Calu3 (cell line): Measurements from ENCODE around the gene NR1H2. TPM values are rescaled to one million over a fixed set of nuclear protein-coding genes. Genes with fewer than 3 reads are reported as not detected.

Experiments used
- Bru-seq: library from RNA; stranded (reverse); fragments of 400-500 nt; gene quantifications from one replicate; lab custom pipeline; 2021; lab: Mats Ljungman, UMichigan
- BruChase-seq, 2 experiments: library from RNA; stranded (reverse); fragments of 400-500 nt; gene quantifications; one replicate each; lab custom pipeline; 2021; lab: Mats Ljungman, UMichigan
- BruUV-seq: library from RNA; stranded (reverse); fragments of 400-500 nt; replicated peaks from 2 replicates; lab custom pipeline; 2021; lab: Mats Ljungman, UMichigan
- CTCF ChIA-PET: fragments of 300-600 bp; sonication (Branson Sonifier 250); formaldehyde crosslinking; loops from one replicate; lab custom pipeline; 2022; ENCODE audit warnings: antibody characterized with exemption; lab: Charles Lee
- DNase-seq: peaks from one replicate; pipeline ENCODE4 v3.0.0; 2022
- H3K27ac Mint-ChIP-seq: one replicate; pipeline ENCODE4 v1.8.0; 2022; ENCODE audit warnings: mixed read lengths; ENCODE audit not compliant: unreplicated experiment
- H3K27me3 Mint-ChIP-seq: one replicate; pipeline ENCODE4 v1.8.0; 2022; ENCODE audit warnings: mixed read lengths; ENCODE audit not compliant: unreplicated experiment
- H3K36me3 Mint-ChIP-seq: one replicate; pipeline ENCODE4 v1.8.0; 2022; ENCODE audit warnings: mild to moderate bottlenecking, moderate library complexity, mixed read lengths; ENCODE audit not compliant: insufficient read depth, unreplicated experiment
- H3K4me1 Mint-ChIP-seq: one replicate; pipeline ENCODE4 v1.8.0; 2022; ENCODE audit warnings: mild to moderate bottlenecking, low read depth, mixed read lengths; ENCODE audit not compliant: unreplicated experiment
- H3K4me3 Mint-ChIP-seq: one replicate; pipeline ENCODE4 v1.8.0; 2022; ENCODE audit warnings: mild to moderate bottlenecking, low read depth, moderate library complexity, mixed read lengths; ENCODE audit not compliant: unreplicated experiment
- H3K9me3 Mint-ChIP-seq: one replicate; pipeline ENCODE4 v1.8.0; 2022; ENCODE audit warnings: low read depth, mixed read lengths; ENCODE audit not compliant: unreplicated experiment
- intact Hi-C: fragments of 100-400 bp; cut with micrococcal nuclease; formaldehyde crosslinking; loops from one replicate; pipeline ENCODE4 v1.10.0; 2022; ENCODE audit not compliant: unreplicated experiment
- long read RNA-seq: library from polyadenylated mRNA; stranded (forward); transcript quantifications from one replicate; pipeline ENCODE4 v2.0.0, GENCODE V29; 2022
- total RNA-seq: library from RNA; stranded (reverse); gene quantifications from 2 replicates; pipeline ENCODE4 v1.2.3, GENCODE V29; 2022
- TF ChIP-seq, protein P1 (sequence below): fragments of 200-600 bp; IDR thresholded peaks from one replicate; pipeline ENCODE4 v1.8.0; 2022; ENCODE audit warnings: antibody characterized with exemption; ENCODE audit not compliant: unreplicated experiment

The NR1H2 gene
- 72.7 and 77.5 TPM in 2 replicates for total RNA-seq
- percentile 72 among the genes with signal in this experiment for Bru-seq, nascent RNA
- BruChase-seq, experiment 1, labeled RNA remaining after a 6-hour chase: percentile 91 among the genes with signal in this experiment
- BruChase-seq, experiment 2, labeled RNA remaining after a 2-hour chase: percentile 85 among the genes with signal in this experiment
- long read RNA-seq, transcript NR1H2-201 (10 exons, 1,998 nt): major isoform, 136 of 172 reads
- long read RNA-seq, partial matches to known transcripts: 12 of 172 reads
- long read RNA-seq, other reads (novel, unspliced or antisense): 22 of 172 reads

DNA sequence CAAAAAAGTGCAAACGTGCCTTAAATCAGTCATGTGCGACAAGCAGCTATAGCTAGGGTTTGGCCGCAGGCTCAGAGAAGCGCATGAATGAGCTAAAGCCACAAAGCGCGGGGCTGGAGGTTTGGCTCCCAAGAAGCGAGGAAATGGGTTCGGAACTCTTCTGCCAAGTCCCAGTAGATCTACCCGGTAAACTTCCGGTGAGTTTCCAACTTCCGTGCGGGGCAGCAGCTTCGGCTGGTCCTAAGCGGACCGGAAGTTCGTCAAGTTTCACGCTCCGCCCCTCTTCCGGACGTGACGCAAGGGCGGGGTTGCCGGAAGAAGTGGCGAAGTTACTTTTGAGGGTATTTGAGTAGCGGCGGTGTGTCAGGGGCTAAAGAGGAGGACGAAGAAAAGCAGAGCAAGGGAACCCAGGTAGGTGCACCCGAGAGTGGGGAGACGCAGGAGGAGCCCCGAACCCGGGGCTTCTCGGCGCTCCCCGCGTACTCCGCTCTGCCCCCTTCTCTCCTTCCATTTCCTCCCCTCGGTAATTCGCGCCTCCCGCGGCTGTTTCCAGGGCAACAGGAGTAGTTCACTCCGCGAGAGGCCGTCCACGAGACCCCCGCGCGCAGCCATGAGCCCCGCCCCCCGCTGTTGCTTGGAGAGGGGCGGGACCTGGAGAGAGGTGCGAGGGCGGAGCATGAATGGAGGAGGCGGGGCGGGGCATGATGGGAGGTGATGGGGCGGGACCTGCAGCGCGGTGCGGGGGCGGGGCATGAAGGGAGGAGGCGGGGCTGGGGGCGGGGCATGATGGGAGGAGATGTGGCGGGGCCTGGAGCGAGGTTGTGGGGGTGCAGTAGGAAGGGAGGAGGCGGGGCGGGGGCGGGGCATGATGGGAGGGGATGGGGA lies at the start of gene NR1H2:
TSS of gene NR1H2 (plus strand) at position 292 of the 885 bp plus-strand sequence. CDS start 1,149 bp downstream, outside the sequence.
- Mint-ChIP-seq H3K4me3 (peak within 1 kb of the TSS; percentile 93), H3K9me3 (no peaks in the 10 kb centered on the region), H3K27ac (peak within 1 kb of the TSS; percentile 99), H3K27me3 (no peaks in the 10 kb centered on the region), H3K36me3 (peaks cover 46% of the 10 kb centered on the region), H3K4me1 (peaks cover 15% of the 10 kb centered on the region)
- peak; percentile 97 for DNase-seq
- TSS peak; percentile 87 for BruUV-seq
- TF ChIP-seq, protein P1, sequence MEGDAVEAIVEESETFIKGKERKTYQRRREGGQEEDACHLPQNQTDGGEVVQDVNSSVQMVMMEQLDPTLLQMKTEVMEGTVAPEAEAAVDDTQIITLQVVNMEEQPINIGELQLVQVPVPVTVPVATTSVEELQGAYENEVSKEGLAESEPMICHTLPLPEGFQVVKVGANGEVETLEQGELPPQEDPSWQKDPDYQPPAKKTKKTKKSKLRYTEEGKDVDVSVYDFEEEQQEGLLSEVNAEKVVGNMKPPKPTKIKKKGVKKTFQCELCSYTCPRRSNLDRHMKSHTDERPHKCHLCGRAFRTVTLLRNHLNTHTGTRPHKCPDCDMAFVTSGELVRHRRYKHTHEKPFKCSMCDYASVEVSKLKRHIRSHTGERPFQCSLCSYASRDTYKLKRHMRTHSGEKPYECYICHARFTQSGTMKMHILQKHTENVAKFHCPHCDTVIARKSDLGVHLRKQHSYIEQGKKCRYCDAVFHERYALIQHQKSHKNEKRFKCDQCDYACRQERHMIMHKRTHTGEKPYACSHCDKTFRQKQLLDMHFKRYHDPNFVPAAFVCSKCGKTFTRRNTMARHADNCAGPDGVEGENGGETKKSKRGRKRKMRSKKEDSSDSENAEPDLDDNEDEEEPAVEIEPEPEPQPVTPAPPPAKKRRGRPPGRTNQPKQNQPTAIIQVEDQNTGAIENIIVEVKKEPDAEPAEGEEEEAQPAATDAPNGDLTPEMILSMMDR: no peak
- CTCF ChIA-PET: interaction anchor here (0.6 kb wide), 1 partner anchor 582 kb away, joined by 5 read pairs; no protein-coding TSS in a partner anchor
- intact Hi-C loops: no loop called here

DNA sequence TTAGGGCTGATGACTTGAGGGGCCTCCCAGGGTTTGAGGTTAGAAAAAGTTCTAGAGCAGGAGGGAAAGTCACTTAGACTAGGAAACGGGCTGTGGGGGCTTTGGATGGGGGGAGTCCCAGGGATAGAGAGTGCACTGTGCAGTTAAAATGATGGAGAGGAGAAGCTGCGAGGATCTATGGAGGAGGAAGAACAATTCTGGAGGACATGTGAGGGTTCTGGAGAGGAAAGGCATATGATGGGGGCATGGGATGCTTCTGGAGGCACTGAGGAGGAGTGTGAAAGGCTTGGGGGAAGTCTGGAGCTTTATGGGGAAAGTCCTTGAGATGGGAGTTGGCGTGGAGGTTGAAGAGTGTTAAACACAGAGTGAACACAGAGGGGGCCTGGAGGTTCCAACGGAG lies 49.2 kb upstream of the NR1H2 start:
- CTCF ChIA-PET: no interaction called here
- peak overlapping the region; percentile 11 for H3K27ac Mint-ChIP-seq

DNA sequence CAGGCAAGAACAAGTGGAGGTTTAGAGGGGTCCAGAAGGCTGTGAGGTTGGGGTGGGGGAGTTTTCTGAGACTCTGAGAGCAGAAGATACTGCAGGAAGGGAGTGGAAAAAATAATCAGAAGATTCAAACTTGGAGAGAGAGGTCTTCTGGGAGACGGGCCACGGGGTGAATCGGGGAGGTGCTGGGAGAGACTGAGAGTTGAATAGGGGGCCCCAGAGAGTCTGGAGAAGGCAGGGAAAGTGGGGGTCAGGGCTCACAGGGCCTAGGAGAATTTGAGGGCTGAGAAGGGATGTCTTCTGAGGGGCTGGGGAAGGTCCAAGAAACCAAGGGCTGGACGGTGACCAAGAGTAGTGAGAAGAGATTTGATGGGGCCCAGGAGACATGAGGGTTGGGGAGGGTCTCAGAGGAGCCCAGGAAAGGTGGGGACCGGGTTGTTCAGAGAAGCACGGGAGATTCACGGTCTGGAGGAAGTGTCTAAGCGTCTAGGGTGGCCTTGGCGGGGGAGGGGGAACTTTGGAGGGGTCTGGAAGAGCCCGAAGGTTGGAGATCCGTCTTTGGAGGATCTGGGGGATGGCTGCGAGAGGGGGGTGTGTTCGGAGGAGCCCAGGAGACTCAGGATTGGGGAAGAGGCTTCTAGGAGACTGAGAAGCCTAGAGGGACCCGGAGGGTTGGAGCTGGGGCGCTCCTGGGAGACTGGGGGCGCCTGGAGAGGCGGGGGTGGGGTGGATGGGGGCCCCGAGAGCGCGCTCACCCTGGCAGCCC lies 48.6 kb upstream of the NR1H2 start:
- peak overlapping the region; percentile 42 for H3K4me3 Mint-ChIP-seq
- peaks cover 5% of the 10 kb centered on the region for H3K9me3 Mint-ChIP-seq
- H3K36me3 Mint-ChIP-seq: peaks cover 48% of the 10 kb centered on the region
- TSS peak; percentile 40 for BruUV-seq
- CTCF ChIA-PET: interaction anchor here (0.6 to 1.2 kb wide), 4 partner anchors 30 to 163 kb away, joined by 3 to 4 read pairs (median 4); no protein-coding TSS in a partner anchor
- H3K27me3 Mint-ChIP-seq: peaks cover 62% of the 10 kb centered on the region
- no peak for DNase-seq
- intact Hi-C loops: no loop called here
- H3K4me1 Mint-ChIP-seq: peaks cover 47% of the 10 kb centered on the region
- H3K27ac Mint-ChIP-seq: peak overlapping the region; percentile 11
- TF ChIP-seq, protein P1: no peak

More for the DNA sequence above, 49.2 kb upstream of the NR1H2 start:
- peak overlapping the region; percentile 42 for H3K4me3 Mint-ChIP-seq
- peaks cover 41% of the 10 kb centered on the region for H3K4me1 Mint-ChIP-seq
- TF ChIP-seq, protein P1: no peak
- peaks cover 5% of the 10 kb centered on the region for H3K9me3 Mint-ChIP-seq
- intact Hi-C loops: no loop called here
- H3K36me3 Mint-ChIP-seq: peaks cover 42% of the 10 kb centered on the region
- peaks cover 55% of the 10 kb centered on the region for H3K27me3 Mint-ChIP-seq
- DNase-seq: no peak
- BruUV-seq: no TSS peak
